ENCODE results near the gene CFAP100.

GRCh38 chr3:126345641-126346460, 48.9 kb upstream of the CFAP100 start:
- TF ChIP-seq, protein P1, sequence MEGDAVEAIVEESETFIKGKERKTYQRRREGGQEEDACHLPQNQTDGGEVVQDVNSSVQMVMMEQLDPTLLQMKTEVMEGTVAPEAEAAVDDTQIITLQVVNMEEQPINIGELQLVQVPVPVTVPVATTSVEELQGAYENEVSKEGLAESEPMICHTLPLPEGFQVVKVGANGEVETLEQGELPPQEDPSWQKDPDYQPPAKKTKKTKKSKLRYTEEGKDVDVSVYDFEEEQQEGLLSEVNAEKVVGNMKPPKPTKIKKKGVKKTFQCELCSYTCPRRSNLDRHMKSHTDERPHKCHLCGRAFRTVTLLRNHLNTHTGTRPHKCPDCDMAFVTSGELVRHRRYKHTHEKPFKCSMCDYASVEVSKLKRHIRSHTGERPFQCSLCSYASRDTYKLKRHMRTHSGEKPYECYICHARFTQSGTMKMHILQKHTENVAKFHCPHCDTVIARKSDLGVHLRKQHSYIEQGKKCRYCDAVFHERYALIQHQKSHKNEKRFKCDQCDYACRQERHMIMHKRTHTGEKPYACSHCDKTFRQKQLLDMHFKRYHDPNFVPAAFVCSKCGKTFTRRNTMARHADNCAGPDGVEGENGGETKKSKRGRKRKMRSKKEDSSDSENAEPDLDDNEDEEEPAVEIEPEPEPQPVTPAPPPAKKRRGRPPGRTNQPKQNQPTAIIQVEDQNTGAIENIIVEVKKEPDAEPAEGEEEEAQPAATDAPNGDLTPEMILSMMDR (IDR thresholded peaks at IDR 0.05; ENCODE audit: low read depth, low read length) = no peak
- no peak for TF ChIP-seq EZH2phosphoT487 (IDR thresholded peaks at IDR 0.05; ENCODE audit: low read depth)
